Fibroblast of pulmonary artery (primary cell): ENCODE measurements around the gene WDR1.

Experiments
- DNase-seq: peaks from one replicate; pipeline ENCODE4 v3.0.0-alpha.2; 2010; ENCODE audit warnings: low read depth
- H3K4me3 ChIP-seq: replicated peaks from 2 replicates; pipeline ENCODE4 v1.5.1; 2011; ENCODE audit warnings: low read depth, mild to moderate bottlenecking, control low read depth, low read length, moderate library complexity
- CTCF ChIP-seq: IDR thresholded peaks from 2 replicates; pipeline ENCODE4 v1.5.1; 2011; ENCODE audit warnings: mild to moderate bottlenecking, control low read depth, low read length, inconsistent platforms; ENCODE audit errors: missing control alignments

The WDR1 gene

GRCh38 chr4:10144966-10145365 is 28.4 kb upstream of the WDR1 start:
- TF ChIP-seq CTCF, result no peak
- DNase-seq, result no peak
- no peak overlapping the region for H3K4me3 ChIP-seq

- H3K4me3 ChIP-seq, result no peak overlapping the region
- DNase-seq, result no peak
- TF ChIP-seq CTCF, result no peak
Measured at GRCh38 chr4:10144479-10144878, 27.9 kb upstream of the WDR1 start.

- no peak for DNase-seq
- TF ChIP-seq CTCF, result no peak
- H3K4me3 ChIP-seq, result no peak overlapping the region
Measured at GRCh38 chr4:10143171-10143570, 26.6 kb upstream of the WDR1 start.

GRCh38 chr4:10140866-10141759 is 24.5 kb upstream of the WDR1 start:
- H3K4me3 ChIP-seq, result no peak overlapping the region
- DNase-seq, result no peak
- TF ChIP-seq CTCF, result no peak

GRCh38 chr4:10139518-10139917 is 22.9 kb upstream of the WDR1 start:
- TF ChIP-seq CTCF, result no peak
- no peak overlapping the region for H3K4me3 ChIP-seq
- DNase-seq, result no peak

- no peak for DNase-seq
- no peak overlapping the region for H3K4me3 ChIP-seq
- TF ChIP-seq CTCF, result no peak
Measured at GRCh38 chr4:10135260-10135659, 18.7 kb upstream of the WDR1 start.

GRCh38 chr4:10134141-10134540 is 17.5 kb upstream of the WDR1 start:
- TF ChIP-seq CTCF, result no peak
- H3K4me3 ChIP-seq, result no peak overlapping the region
- DNase-seq, result no peak
